ENCODE data around the gene SPATS2L.

- peak in 1 of 2 donors; percentile 50 for TF ChIP-seq POLR2AphosphoS5 (IDR thresholded peaks at IDR 0.05; ENCODE audit: insufficient read depth in 1 of 2, low read depth in 1 of 2)
- no peak for TF ChIP-seq CTCF (IDR thresholded peaks at IDR 0.05)
These were observed 72.3 kb downstream of the SPATS2L start for GRCh38 chr2:200378652-200379290.
